Natural killer cell (primary cell): ENCODE data around the gene RLN3. TPM values are rescaled to one million over a fixed set of nuclear protein-coding genes. Genes with fewer than 3 reads are reported as not detected.

ENCODE experiments used
- ATAC-seq, 3 donors: fragments of 150-1000 bp in 2 of 3; fragments of 200-7000 bp in 1 of 3; cut with Tn5 transposase; 1 replicate in 1 of 3; 2 replicates in 2 of 3; pipeline ENCODE4 v1.10.0; 2021; ENCODE audit warnings: mild to moderate bottlenecking in 2 of 3, moderate library complexity in 2 of 3
- DNase-seq, 2 donors: peaks; one replicate each; pipeline versions ENCODE4 v3.0.0 to v3.0.0-alpha.2; 2013 to 2021; ENCODE audit warnings: mixed read lengths in 1 of 2
- H3K27ac ChIP-seq: one replicate; pipeline ENCODE4 v1.5.1; 2013; ENCODE audit warnings: mild to moderate bottlenecking, low read length
- H3K27me3 ChIP-seq: one replicate; pipeline ENCODE4 v1.6.1; 2013; ENCODE audit warnings: low read length; ENCODE audit not compliant: control insufficient read depth, insufficient read depth
- H3K36me3 ChIP-seq: one replicate; pipeline ENCODE4 v1.6.1; 2013; ENCODE audit warnings: low read length; ENCODE audit not compliant: control insufficient read depth, insufficient read depth
- H3K4me1 ChIP-seq: one replicate; pipeline ENCODE4 v1.6.1; 2013; ENCODE audit warnings: low read length; ENCODE audit not compliant: control insufficient read depth, insufficient read depth
- H3K4me3 ChIP-seq: one replicate; pipeline ENCODE4 v1.5.1; 2013; ENCODE audit warnings: low read length
- H3K9me3 ChIP-seq: one replicate; pipeline ENCODE4 v1.6.1; 2013; ENCODE audit warnings: low read length; ENCODE audit not compliant: control insufficient read depth, insufficient read depth
- H3K27ac Mint-ChIP-seq, 2 donors: one replicate each; pipeline ENCODE4 v1.8.0; 2022; ENCODE audit warnings: mild to moderate bottlenecking in 2 of 2, mixed read lengths in 2 of 2, moderate library complexity in 1 of 2
- H3K27me3 Mint-ChIP-seq, 2 donors: one replicate each; pipeline ENCODE4 v1.8.0; 2022; ENCODE audit warnings: low read depth in 2 of 2, mixed read lengths in 2 of 2
- H3K36me3 Mint-ChIP-seq: one replicate; pipeline ENCODE4 v1.8.0; 2022; ENCODE audit warnings: mixed read lengths
- H3K4me1 Mint-ChIP-seq, 2 donors: one replicate each; pipeline ENCODE4 v1.8.0; 2022; ENCODE audit warnings: mixed read lengths in 2 of 2
- H3K4me3 Mint-ChIP-seq: one replicate; pipeline ENCODE4 v1.8.0; 2022; ENCODE audit warnings: mild to moderate bottlenecking, moderate library complexity, mixed read lengths
- H3K9me3 Mint-ChIP-seq, 2 donors: one replicate each; pipeline ENCODE4 v1.8.0; 2022; ENCODE audit warnings: mixed read lengths in 2 of 2
- WGBS: methylation state at CpG from one replicate; pipeline ENCODE4 v1.1.7; 2013; ENCODE audit warnings: missing lambda C conversion rate; ENCODE audit not compliant: insufficient coverage; 5-methylcytosine and 5-hydroxymethylcytosine counted together
- intact Hi-C: fragments of 100-400 bp; cut with micrococcal nuclease; formaldehyde crosslinking; loops from one replicate; pipeline ENCODE4 v1.14.2; 2022
- total RNA-seq, 4 donors: library from RNA; stranded (reverse); fragments of 120-200 nt in 1 of 4; gene quantifications; one replicate each; pipeline versions ENCODE4 v1.2.3 to v1.2.4, GENCODE V29; 2013 to 2022
- TF ChIP-seq, protein P1 (sequence below): fragments of 200-600 bp; IDR thresholded peaks from one replicate; pipeline ENCODE4 v1.8.0; 2022; ENCODE audit warnings: antibody characterized with exemption

Gene RLN3
- total RNA-seq, 3 donors from 2014 or later (not counting 1 experiment from before 2014, with no cell fraction given), result not detected

DNA sequence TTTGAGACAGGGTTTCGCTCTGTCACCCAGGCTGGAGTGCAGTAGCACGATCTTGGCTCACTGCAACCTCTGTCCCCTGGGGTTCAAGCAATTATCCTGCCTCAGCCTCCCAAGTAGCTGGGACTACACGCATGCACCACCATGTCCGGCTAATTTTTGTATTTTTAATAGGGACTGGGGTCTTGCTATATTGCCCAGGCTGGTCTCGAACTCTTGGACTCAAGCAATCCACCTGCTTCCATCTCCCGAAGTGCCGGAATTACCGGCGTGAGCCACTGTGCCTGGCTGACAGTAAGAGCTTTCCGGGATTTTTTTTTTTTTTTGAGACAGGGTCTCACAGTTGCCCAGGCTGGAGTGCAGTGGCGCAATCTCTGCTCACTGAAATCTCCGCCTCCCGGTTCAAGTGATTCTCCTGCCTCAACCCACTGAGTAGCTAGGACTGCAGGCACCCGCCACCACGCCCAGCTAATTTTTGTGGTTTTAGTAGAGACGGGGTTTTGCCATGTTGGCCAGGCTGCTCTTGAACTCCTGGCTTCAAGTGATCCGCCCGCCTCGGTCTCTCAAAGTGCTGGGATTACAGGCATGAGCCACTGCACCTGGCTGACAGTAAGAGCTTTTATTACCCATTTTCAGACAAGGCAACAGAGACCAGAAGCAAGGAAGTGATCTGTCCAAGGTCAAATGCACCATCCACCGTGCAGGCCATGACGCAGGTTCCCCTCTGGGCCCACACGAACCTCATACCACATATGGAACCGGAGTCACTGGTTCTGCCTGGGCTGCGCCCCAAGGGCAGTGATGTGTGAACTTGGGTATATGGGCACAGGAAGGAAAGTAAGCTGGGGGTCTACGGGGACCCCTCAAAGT, 42.8 kb upstream of the RLN3 start:
- DNase-seq (peak; percentile 44 to 56), ATAC-seq (peak in 1 of 3 donors; percentile 7)
- peak overlapping the region; percentile 75 for H3K4me3 Mint-ChIP-seq
- no peaks in the 10 kb centered on the region for H3K9me3 Mint-ChIP-seq
- peaks cover 2% of the 10 kb centered on the region for H3K36me3 ChIP-seq
- TF ChIP-seq, protein P1, sequence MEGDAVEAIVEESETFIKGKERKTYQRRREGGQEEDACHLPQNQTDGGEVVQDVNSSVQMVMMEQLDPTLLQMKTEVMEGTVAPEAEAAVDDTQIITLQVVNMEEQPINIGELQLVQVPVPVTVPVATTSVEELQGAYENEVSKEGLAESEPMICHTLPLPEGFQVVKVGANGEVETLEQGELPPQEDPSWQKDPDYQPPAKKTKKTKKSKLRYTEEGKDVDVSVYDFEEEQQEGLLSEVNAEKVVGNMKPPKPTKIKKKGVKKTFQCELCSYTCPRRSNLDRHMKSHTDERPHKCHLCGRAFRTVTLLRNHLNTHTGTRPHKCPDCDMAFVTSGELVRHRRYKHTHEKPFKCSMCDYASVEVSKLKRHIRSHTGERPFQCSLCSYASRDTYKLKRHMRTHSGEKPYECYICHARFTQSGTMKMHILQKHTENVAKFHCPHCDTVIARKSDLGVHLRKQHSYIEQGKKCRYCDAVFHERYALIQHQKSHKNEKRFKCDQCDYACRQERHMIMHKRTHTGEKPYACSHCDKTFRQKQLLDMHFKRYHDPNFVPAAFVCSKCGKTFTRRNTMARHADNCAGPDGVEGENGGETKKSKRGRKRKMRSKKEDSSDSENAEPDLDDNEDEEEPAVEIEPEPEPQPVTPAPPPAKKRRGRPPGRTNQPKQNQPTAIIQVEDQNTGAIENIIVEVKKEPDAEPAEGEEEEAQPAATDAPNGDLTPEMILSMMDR, result no peak
- no peak overlapping the region for H3K4me3 ChIP-seq
- no peaks in the 10 kb centered on the region for H3K27me3 Mint-ChIP-seq
- intact Hi-C loops, result loop anchor here (5.0 kb wide), 1 partner anchor 47 kb away; the partner anchor contains the start of gene IL27RA
- peak overlapping the region; percentile 100 for H3K27ac ChIP-seq
- H3K4me1 Mint-ChIP-seq, result peaks cover 29 to 47% of the 10 kb centered on the region in 2 donors
- 61% methylated on average over 25 of the region's 25 CpGs for WGBS
- H3K4me1 ChIP-seq, result peaks cover 66% of the 10 kb centered on the region
- no peaks in the 10 kb centered on the region for H3K27me3 ChIP-seq
- H3K36me3 Mint-ChIP-seq, result no peaks in the 10 kb centered on the region
- H3K27ac Mint-ChIP-seq, result peak overlapping the region; percentile 97 to 98
- no peaks in the 10 kb centered on the region for H3K9me3 ChIP-seq

DNA sequence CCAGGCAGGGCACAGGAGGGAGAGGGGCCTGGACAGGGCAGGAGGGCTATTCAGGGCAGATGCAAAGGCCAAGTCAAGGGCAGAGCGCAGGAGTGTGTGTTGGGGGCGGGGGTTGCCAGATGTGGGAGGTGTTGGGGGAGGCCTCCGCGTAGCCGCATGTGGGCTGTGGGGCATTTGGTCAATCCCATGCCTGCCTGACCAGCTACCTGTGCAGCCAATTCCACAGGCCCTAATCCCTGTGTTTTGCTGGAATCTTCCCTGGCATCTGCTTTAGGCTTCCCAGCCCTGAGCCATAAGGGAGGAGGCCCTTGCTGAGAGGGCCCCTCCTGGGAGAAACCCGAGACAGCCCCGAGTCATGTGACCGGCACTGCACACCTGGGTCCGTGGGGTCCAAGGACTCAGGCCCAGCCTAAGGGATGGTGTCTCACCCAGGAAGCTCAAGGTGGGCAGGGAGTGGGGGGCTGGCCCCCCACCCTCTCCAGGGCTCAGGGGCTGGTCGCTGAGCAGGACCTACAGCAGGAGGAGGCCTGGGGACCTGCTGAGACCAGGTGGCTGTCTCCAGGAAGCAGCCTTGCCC, 42.1 kb upstream of the RLN3 start:
- Histone ChIP-seq H3K9me3 (no peaks in the 10 kb centered on the region), H3K27me3 (no peaks in the 10 kb centered on the region), H3K4me1 (peaks cover 65% of the 10 kb centered on the region), H3K36me3 (peaks cover 4% of the 10 kb centered on the region), H3K27ac (peak overlapping the region; percentile 100), H3K4me3 (no peak overlapping the region)
- H3K27me3 Mint-ChIP-seq, result no peaks in the 10 kb centered on the region
- H3K36me3 Mint-ChIP-seq, result no peaks in the 10 kb centered on the region
- WGBS, result 38% methylated on average over 10 of the region's 10 CpGs
- intact Hi-C loops, result loop anchor here (1.0 to 5.0 kb wide), 5 partner anchors 20 to 105 kb away; partner anchors contain the start of genes DCAF15, IL27RA and RFX1
- H3K4me1 Mint-ChIP-seq, result peaks cover 29 to 49% of the 10 kb centered on the region in 2 donors
- H3K4me3 Mint-ChIP-seq, result peak overlapping the region; percentile 79
- peak overlapping the region; percentile 97 to 98 for H3K27ac Mint-ChIP-seq
- TF ChIP-seq, protein P1, result no peak
- ATAC-seq (no peak), DNase-seq (no peak)
- no peaks in the 10 kb centered on the region for H3K9me3 Mint-ChIP-seq

DNA sequence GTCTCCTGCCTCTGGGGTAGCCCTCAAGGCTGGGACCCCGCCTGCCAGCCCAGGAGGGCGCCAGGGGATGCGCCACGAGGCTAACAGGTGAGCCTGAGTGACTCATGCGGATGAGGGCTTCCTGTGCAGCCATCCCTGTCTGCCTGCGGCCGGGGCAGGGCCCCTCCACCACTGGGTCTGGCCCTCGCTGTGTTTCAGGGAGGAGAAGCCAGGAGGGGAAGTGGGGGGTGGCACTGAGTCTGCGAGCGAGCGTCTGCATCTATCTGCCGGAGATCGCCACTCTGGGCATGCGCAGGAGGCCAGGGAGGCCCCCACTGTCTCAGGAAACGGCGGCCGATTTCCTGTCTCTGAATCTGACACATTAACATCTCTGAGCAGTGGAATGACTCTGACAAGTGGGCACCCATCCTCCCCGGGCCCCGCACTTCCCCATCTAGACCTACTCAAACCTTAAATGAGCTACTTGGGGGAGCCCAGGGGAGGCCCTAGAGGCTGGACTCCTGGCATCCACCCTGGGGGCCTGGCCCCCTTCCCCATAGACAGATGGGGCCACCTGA, 41.5 kb upstream of the RLN3 start:
- intact Hi-C loops, result loop anchor here (1.0 to 5.0 kb wide), 5 partner anchors 20 to 106 kb away; partner anchors contain the start of genes DCAF15, IL27RA and RFX1
- Mint-ChIP-seq H3K27me3 (no peaks in the 10 kb centered on the region), H3K36me3 (no peaks in the 10 kb centered on the region), H3K4me1 (peaks cover 29 to 49% of the 10 kb centered on the region in 2 donors), H3K9me3 (no peaks in the 10 kb centered on the region), H3K4me3 (peak overlapping the region; percentile 79), H3K27ac (peak overlapping the region; percentile 97 to 98)
- TF ChIP-seq, protein P1, result no peak
- Histone ChIP-seq H3K27me3 (no peaks in the 10 kb centered on the region), H3K9me3 (no peaks in the 10 kb centered on the region), H3K36me3 (peaks cover 9% of the 10 kb centered on the region), H3K27ac (peak overlapping the region; percentile 100), H3K4me1 (peaks cover 59% of the 10 kb centered on the region), H3K4me3 (peak overlapping the region; percentile 17)
- DNase-seq, result peak; percentile 96 to 99
- 0% methylated on average over 19 of the region's 19 CpGs for WGBS
- ATAC-seq, result peak; percentile 86 to 95 (median 87)
